HL-60 (cell line): ENCODE measurements around the gene ITIH5.

Source experiments
- GABPA ChIP-seq: IDR thresholded peaks from 2 replicates; pipeline ENCODE4 v1.6.1; 2012; ENCODE audit warnings: low read depth
- POLR2AphosphoS5 ChIP-seq: IDR thresholded peaks from 2 replicates; pipeline ENCODE4 v1.6.1; 2012; ENCODE audit warnings: low read depth
- REST ChIP-seq: IDR thresholded peaks from 2 replicates; pipeline ENCODE4 v1.6.1; 2012; ENCODE audit warnings: low read depth; ENCODE audit not compliant: insufficient replicate concordance
- SPI1 ChIP-seq: IDR thresholded peaks from 2 replicates; pipeline ENCODE4 v1.6.1; 2012; ENCODE audit warnings: low read depth, mild to moderate bottlenecking, borderline replicate concordance
- TF ChIP-seq, protein P1 (sequence below): IDR thresholded peaks from one replicate; pipeline ENCODE4 v1.5.1; 2011; ENCODE audit warnings: low read length, control low read depth, inconsistent platforms; ENCODE audit not compliant: insufficient read depth

GRCh38 chr10:7700577-7701125 is 33.9 kb upstream of the ITIH5 start:
- no peak for TF ChIP-seq POLR2AphosphoS5
- TF ChIP-seq, protein P1, sequence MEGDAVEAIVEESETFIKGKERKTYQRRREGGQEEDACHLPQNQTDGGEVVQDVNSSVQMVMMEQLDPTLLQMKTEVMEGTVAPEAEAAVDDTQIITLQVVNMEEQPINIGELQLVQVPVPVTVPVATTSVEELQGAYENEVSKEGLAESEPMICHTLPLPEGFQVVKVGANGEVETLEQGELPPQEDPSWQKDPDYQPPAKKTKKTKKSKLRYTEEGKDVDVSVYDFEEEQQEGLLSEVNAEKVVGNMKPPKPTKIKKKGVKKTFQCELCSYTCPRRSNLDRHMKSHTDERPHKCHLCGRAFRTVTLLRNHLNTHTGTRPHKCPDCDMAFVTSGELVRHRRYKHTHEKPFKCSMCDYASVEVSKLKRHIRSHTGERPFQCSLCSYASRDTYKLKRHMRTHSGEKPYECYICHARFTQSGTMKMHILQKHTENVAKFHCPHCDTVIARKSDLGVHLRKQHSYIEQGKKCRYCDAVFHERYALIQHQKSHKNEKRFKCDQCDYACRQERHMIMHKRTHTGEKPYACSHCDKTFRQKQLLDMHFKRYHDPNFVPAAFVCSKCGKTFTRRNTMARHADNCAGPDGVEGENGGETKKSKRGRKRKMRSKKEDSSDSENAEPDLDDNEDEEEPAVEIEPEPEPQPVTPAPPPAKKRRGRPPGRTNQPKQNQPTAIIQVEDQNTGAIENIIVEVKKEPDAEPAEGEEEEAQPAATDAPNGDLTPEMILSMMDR = no peak
- no peak for TF ChIP-seq REST
- TF ChIP-seq GABPA = no peak
- no peak for TF ChIP-seq SPI1
